Tibial nerve (tissue), 4 donors: ENCODE results near the gene MRGPRX1. TPM values are rescaled to one million over a fixed set of nuclear protein-coding genes. Genes with fewer than 3 reads are reported as not detected.

ENCODE experiments used
- DNase-seq, 2 donors: peaks; one replicate each; pipeline ENCODE4 v3.0.0-alpha.2; 2019; ENCODE audit warnings: low spot score in 2 of 2
- H3K27ac ChIP-seq, 4 donors: fragments of 200-600 bp; sonication (generic) in 3 of 4; one replicate each; pipeline ENCODE4 v1.5.1; 2017 to 2019; ENCODE audit warnings: mild to moderate bottlenecking in 1 of 4
- H3K27me3 ChIP-seq, 2 donors: fragments of 200-600 bp; sonication (generic) in 1 of 2; one replicate each; pipeline versions ENCODE4 v1.5.1 to v1.6.0; 2017 to 2019
- H3K36me3 ChIP-seq, 3 donors: fragments of 200-600 bp; sonication (generic); one replicate each; pipeline ENCODE4 v1.5.1; 2018 to 2019
- H3K4me1 ChIP-seq, 4 donors: fragments of 200-600 bp; sonication (generic) in 3 of 4; one replicate each; pipeline ENCODE4 v1.5.1; 2017 to 2019
- H3K4me3 ChIP-seq, 4 donors: fragments of 200-600 bp; sonication (generic) in 3 of 4; one replicate each; pipeline ENCODE4 v1.5.1; 2017 to 2019; ENCODE audit warnings: mild to moderate bottlenecking in 1 of 4, moderate library complexity in 1 of 4
- H3K9me3 ChIP-seq, 4 donors: fragments of 200-600 bp; sonication (generic) in 3 of 4; one replicate each; pipeline ENCODE4 v1.5.1; 2017 to 2019
- EP300 ChIP-seq, 2 donors: sonication (generic); formaldehyde crosslinking; IDR thresholded peaks; one replicate each; pipeline ENCODE4 v1.6.1; 2017; ENCODE audit warnings: antibody characterized with exemption in 2 of 2, mild to moderate bottlenecking in 1 of 2
- POLR2A ChIP-seq, 2 donors: fragments of 450-650 bp; IDR thresholded peaks; one replicate each; pipeline ENCODE4 v1.6.1; 2017; ENCODE audit warnings: antibody characterized with exemption in 2 of 2, mild to moderate bottlenecking in 2 of 2, moderate library complexity in 2 of 2
- WGBS, 2 donors: methylation state at CpG; one replicate each; pipeline ENCODE4 v1.1.5; 2018; 5-methylcytosine and 5-hydroxymethylcytosine counted together
- total RNA-seq, 4 donors: library from RNA; depleted of rRNA; stranded (reverse); fragments of >200 nt; gene quantifications; one replicate each; pipeline ENCODE4 v1.1.0, GENCODE V29; 2016
- TF ChIP-seq, protein P1 (sequence below), 5 experiments: fragments of 200-600 bp in 3 of 5; fragments of 450-650 bp in 2 of 5; sonication (generic) in 3 of 5; IDR thresholded peaks; one replicate each; pipeline ENCODE4 v1.5.1; 2016 to 2019; ENCODE audit warnings: antibody characterized with exemption in 5 of 5, mild to moderate bottlenecking in 3 of 5, moderate library complexity in 2 of 5

The MRGPRX1 gene
- total RNA-seq, 4 donors from 2014 or later: not detected

- 73 to 76% methylated on average over 1 of the region's 1 CpG for WGBS, 2 donors
- no peak for DNase-seq
These were observed 48.6 kb downstream of the MRGPRX1 start for GRCh38 chr11:18890615-18891014.

More at GRCh38 chr11:18890615-18891014, 48.6 kb downstream of the MRGPRX1 start:
- TF ChIP-seq EP300 (IDR thresholded peaks at IDR 0.05) (no peak), POLR2A (IDR thresholded peaks at IDR 0.05) (no peak)
- TF ChIP-seq, protein P1, sequence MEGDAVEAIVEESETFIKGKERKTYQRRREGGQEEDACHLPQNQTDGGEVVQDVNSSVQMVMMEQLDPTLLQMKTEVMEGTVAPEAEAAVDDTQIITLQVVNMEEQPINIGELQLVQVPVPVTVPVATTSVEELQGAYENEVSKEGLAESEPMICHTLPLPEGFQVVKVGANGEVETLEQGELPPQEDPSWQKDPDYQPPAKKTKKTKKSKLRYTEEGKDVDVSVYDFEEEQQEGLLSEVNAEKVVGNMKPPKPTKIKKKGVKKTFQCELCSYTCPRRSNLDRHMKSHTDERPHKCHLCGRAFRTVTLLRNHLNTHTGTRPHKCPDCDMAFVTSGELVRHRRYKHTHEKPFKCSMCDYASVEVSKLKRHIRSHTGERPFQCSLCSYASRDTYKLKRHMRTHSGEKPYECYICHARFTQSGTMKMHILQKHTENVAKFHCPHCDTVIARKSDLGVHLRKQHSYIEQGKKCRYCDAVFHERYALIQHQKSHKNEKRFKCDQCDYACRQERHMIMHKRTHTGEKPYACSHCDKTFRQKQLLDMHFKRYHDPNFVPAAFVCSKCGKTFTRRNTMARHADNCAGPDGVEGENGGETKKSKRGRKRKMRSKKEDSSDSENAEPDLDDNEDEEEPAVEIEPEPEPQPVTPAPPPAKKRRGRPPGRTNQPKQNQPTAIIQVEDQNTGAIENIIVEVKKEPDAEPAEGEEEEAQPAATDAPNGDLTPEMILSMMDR (IDR thresholded peaks at IDR 0.05): no peak
- Histone ChIP-seq H3K4me1 (no peaks in the 10 kb centered on the region), H3K27ac (no peak overlapping the region), H3K9me3 (no peaks in the 10 kb centered on the region), H3K27me3 (no peaks in the 10 kb centered on the region), H3K36me3 (no peaks in the 10 kb centered on the region), H3K4me3 (no peak overlapping the region)

Other genes starting within 250 kb of the MRGPRX1 start
- 10 to 100 TPM in 1 of 4 donors, 1 to 10 TPM in 3; 5.4 to 11.0 (median 6.8) TPM for gene TMEM86A, start 240.6 kb downstream of the MRGPRX1 start, total RNA-seq
- gene IGSF22, start 213.2 kb downstream of the MRGPRX1 start, total RNA-seq: under 1 TPM in 2 of 4 donors, not detected in 2; 0.44 to 0.90 TPM
- gene PTPN5, start 147.6 kb downstream of the MRGPRX1 start, total RNA-seq: 10 to 100 TPM in 3 of 4 donors, 1 to 10 TPM in 1; 1.2 to 18.8 (median 15.1) TPM
- not detected for gene MRGPRX2, start 121.3 kb upstream of the MRGPRX1 start, total RNA-seq
- 1 to 10 TPM; 5.2 to 6.9 (median 5.8) TPM for gene ZDHHC13, start 177.8 kb upstream of the MRGPRX1 start, total RNA-seq